Urothelium cell line (cell line): Measurements from ENCODE around the gene ARHGEF19.

Experiments used
- DNase-seq: peaks from one replicate; pipeline ENCODE4 v3.0.0; 2011; ENCODE audit warnings: low spot score, mixed read lengths
- FAIRE-seq: peaks from 2 replicates; lab custom pipeline; 2011; peaks lifted over from hg19 to GRCh38; lab: Jason Lieb, UNC

The ARHGEF19 gene

GRCh38 chr1:16184557-16185303 lies 27.7 kb downstream of the ARHGEF19 start:
- FAIRE-seq (no peak), DNase-seq (no peak)

DNA sequence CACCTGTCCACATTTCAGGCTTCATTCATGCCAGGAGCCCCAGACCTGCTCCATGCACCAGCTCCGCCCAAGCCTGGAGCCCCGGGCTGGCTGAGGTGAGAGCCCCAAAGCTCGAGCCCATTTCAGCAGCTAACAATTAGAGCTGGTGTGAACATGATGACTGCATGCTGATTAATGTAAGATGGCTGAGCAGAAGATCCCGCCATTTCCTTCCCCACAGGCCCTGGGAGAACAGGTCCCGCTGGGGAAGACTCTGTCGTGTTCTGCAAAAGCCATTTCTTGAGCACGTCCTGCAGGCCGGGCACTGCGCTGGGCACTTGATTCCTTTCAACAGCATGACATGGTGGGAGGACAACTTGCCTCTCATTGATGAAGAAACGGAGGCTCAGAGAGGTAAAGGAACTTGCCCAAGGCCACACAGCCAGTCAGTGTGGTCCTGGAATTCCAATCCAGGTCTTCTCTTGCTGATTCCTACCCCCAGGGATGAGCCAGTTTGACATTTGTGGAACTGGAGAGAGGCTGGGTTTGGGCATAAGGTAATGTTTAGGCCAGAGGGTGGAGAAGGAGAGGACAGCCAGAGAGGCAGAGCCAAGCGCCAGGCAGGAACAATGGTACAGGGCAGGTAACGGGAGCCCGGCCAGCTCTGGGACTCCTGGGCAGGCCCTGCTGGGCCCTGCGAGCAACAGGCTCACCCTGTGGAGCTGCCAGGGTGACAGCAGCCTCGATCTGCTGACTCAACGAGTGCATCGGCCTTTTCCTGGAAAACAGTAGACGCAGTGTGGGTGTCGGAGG lies 28.5 kb downstream of the ARHGEF19 start:
- FAIRE-seq (no peak), DNase-seq (no peak)

DNA sequence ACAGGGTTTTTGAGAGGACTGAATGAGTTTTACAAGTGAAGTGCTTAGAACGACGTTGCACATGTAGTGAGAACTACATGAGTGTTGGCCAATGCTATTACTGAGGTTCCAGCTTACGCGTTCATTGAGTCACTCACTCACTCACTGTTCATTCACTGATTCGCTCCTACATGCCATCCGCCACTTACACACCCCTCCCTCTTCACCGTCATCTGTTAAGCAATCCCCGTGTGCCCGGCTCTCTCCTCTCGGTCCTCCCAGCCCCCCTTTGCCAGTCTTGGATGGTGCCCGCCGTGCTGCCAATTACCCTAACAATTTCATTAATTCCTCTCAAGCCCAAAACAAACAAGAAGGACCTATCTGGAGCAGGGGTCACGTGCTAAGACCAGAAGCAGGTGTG lies 29.3 kb downstream of the ARHGEF19 start:
- DNase-seq (no peak), FAIRE-seq (no peak)

DNA sequence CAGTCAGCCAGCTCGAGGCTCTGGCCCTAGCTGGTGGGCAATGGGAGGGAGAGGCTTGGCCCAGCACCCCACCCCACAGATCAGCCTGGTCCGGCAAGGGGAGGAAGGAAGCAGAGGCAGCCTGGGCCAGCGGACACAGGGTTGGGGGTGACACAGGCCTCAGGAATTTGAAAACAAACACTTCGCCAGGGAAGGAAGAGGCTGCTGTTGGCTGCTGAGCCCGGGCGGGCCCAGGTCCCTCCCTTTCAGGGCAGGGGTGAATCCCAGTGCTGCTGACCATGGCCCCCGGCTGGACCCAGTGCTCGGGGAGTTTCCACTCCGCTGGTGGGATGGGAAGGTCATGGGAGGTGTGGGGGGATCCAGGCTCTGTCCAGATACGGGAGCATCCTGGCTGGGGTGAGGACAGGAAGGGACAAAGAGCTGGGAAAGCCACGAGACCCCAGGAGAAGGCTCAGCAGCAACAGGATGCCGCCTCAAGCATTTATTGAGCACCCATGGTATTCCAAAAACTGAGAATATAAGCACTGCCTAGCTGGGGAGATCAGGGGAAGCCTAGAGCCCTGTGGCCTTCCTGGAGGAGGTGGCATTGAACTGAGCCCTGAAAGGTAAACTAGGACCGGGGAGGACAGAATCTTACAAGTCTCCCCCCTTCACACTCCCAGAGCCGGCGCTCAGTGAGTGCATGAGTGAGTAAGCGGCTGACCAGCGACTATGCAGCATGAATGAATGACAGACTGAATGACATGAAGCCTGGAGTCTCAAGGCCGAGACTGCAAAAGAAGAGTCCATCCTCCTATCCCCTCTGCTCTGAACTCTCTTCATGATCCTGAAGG lies 30.3 kb downstream of the ARHGEF19 start:
- DNase-seq (peak; percentile 88), FAIRE-seq (no peak)

GRCh38 chr1:16180291-16180824 lies 32.1 kb downstream of the ARHGEF19 start:
- no peak for DNase-seq
- FAIRE-seq, result no peak

DNA sequence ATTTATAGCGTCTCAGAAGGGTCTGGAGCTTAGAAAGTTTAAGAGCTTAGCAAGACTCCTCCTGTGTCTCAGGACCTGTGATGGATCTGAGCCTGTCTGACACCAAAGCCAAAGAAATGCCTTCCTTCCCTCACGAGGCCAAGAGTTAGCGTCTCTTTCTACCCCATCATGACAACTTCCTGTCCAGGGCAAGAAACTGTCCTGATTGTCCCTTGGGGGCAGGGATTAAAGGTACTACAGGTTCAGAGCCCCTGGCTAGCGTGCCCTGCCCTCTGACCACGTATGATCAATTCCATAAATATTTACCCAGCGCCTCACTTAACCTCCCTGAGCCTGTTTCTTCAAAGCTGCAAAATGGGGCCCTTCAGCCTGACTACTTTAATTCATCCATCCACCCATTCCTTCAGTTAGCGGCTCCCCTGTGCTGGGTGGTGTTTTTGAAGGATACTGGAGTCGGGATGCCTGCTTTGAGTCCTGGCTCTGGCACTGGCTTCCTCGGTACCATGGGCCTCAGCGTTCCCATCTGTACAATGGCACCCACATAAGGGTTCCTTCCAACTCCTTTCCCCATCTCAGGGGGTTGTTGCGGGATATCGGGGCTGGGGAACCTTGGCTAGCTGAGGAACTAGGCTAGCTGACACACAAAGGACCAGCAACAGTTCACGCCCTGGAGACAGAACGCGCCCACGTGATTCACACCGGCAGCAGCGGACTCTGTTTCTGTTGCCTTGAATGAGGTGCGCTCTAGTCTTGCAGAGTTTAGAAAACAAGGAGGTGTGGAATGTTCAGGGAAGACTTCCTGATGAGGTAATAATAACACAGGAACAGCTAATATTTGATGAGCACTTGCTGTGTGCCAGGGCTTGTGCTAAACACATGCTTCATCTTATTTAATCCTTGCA lies 33.6 kb downstream of the ARHGEF19 start:
- FAIRE-seq (no peak), DNase-seq (no peak)

DNA sequence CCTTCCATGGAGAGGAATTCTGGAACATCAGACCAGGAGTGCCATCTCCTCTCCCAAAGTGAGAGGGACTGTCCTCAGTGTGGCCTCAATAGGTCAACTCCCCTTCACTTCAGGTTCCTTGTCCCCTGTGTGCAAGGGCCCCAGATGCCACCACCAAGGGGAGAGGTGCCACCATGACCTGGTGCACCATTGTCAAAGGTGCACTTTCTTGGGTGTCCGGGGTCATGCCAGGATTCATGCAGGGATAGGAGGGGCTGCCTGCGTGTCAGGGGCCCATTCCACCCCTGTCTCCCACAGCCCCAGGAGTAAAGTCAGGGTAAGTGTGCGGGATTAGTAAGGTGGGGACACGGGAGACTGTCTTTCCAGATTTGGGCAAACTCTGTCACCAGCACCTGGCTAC lies 35.1 kb downstream of the ARHGEF19 start:
- FAIRE-seq, result peak; percentile 40
- no peak for DNase-seq

- FAIRE-seq, result no peak
- DNase-seq, result no peak
Measured at GRCh38 chr1:16176653-16177052, 35.8 kb downstream of the ARHGEF19 start.

DNA sequence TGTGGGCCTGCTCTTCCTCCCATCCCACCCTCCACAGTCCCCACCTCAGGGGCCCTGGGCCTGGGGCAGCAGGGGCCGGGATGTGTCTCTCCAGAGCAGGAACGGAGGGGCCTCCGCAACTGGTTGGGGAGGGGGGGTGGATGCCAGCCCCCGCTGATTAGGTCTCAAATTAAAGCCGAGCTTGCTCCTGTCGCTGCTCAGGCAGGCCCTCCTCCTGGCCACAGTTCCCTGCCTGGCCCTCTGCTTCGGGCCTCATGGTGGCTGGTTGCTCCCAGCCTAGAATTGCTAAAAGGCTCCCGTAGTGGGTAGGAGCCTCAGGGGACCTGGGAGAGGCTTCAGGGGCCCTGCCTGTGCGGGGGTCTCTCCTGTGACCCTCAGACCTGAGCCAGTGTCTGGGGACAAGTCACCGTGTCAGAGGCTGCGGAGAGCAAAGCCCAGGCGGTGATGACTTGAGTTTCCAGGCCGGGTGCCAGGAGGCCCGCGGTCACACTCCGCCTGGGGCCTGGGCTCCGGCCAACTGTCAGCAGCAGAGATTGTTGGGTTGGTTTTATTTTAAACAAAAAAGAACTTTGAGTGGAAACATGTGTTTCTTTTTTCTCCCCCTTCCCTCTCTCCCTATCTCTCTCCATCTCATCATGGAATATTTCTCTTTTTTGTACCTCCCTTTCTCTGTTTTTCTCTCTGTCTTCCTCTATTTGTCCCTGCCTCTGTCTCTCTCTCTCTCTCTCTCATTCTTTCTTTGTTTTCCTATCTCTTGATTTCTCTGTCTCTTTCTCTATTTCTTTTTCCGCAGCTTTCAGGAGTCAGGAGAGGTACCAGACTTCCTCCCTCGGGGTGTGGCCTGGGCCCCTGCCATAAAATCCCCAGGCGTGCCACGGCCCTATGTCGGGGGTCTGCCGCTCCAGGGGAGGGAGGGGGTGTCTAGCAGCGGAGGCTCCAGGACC lies 36.6 kb downstream of the ARHGEF19 start:
- FAIRE-seq (no peak), DNase-seq (peak; percentile 80)

DNA sequence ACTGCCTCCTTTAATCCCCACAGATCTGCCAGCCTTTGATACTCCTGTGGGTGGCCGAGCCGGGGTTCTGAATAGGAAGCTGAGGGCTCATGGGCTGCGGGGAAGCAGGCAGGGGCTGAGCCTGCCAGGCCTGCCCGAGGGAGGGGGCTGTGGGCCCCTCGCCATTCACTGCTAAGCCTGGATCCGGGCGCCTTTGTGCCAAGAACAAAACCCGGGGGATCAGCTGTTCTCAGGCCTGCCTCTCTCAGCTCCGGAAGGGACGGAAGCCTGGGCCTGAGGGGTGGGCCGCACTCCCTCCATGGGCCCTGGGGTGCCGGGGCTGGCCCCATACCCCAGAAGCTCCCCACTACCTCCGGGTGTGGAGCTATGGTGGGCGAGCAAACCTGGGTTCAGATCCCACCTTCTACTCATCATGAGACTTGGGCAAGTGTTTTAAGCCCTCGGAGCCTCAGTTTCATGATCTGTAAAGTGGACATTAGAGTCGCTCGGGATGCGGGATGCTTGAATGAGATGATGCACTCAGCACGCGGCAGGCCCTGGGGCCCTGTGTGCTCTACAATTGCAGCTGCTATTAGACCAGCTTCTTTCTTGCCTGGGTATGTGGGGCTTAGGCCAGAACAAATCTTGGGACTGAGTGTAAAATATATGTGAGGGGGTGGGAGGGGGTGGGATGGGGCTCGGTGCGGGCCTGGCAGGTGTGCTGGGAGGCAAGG lies 37.4 kb downstream of the ARHGEF19 start:
- DNase-seq (no peak), FAIRE-seq (no peak)

GRCh38 chr1:16174261-16174868 lies 38.1 kb downstream of the ARHGEF19 start:
- FAIRE-seq (no peak), DNase-seq (no peak)

GRCh38 chr1:16173447-16174260 lies 38.8 kb downstream of the ARHGEF19 start:
- FAIRE-seq, result peak; percentile 93
- DNase-seq, result peak; percentile 95

DNA sequence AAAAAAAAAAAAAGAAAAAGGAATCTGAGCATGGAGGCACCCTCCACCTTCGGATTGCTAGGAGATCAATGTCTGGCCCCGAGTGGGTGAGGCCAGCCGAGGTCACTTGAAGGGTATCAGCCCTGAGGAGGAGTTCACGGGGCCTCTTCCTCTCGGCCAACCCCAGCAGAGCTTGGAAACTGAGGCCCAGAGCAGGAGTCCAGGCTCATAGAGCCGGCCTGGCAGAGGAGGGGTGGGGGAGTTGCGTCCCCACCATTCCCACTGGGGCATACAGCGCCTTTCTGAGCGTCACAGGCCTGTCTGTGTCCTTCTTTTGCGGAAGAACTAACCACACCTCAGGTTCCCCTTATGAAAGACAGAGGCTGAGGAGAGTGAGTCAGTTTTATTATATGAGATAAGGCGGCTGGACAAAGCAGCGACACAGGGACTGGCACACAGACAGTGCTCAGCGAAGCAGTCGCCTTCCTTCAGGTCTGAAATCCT lies 39.4 kb downstream of the ARHGEF19 start:
- DNase-seq (peak; percentile 65), FAIRE-seq (no peak)

DNA sequence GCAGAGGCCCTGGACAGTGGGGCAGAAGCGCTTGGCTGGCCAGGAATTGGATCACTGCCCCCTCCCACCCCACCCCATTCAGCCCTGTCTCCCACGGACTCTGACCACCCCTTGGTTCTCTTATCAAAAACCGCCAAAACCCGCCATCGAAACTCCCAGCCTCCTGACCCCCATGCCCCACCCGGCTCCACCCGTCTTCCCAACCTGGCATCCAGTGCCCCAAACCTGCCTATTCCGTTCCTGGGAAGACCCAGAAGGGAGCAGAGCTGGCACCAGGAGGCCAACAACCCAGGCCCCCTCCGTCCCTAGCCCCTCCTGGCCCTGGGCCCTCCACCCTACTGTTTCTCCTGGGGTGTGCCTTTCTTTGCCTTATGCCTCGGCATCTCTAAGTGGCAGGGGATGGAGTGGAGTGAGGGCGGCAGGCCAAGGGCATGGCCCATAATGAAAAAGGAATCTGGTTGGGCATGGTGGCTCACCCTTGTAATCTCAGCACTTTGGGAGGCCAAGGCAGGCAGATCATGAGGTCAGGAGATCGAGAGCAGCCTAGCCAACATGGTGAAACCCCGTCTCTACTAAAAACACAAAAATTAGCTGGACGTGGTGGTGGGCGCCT lies 40.1 kb downstream of the ARHGEF19 start:
- FAIRE-seq, result no peak

DNA sequence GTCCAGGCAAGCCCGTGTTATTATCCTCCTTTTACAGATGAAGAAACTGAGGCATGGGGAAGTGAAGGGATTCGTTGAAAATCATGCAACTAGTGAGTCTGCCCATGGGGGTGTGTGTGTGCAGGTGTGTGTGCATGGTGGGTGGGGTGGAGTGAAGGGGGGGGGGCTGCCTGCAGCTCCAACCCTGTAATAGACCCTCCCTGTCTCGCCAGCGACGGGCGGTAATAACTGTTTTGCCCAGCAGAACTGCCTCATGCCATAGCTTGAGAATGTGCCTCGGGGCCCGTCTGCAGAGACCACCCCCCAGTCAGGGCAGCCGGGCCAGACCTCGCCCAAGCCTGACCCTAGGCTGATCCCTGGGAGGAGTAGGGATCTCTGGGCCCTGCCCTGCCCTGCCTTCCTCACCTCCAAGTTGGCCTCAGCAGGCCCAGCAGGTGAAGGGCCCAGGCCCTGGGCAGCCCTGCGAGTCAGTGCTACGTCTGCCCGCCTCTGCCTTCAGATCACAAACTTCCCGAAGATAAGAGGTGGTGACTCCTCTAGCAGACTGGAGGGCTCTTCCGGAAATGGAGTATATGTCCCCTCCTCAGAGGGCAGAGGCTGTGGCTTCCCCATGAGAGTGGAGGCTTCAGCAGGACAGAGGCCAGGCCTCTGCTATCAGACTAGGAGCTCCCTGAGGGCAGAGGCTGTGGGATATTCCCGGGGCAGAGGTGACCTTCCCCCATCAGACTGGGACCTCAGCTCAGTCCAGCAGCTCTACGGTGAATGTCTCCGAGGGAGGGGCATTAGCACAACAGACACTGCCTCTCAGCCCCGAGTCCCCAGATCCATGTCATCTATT lies 40.9 kb downstream of the ARHGEF19 start:
- FAIRE-seq (no peak), DNase-seq (no peak)

More for the DNA sequence above, 40.1 kb downstream of the ARHGEF19 start:
- no peak for DNase-seq

- no peak for FAIRE-seq
- no peak for DNase-seq
Measured at GRCh38 chr1:16170283-16170673, 42.2 kb downstream of the ARHGEF19 start.
